H9 (cell line): ENCODE measurements around the gene RAB3C. TPM values are rescaled to one million over a fixed set of nuclear protein-coding genes. Genes with fewer than 3 reads are reported as not detected.
"Not testable (repeated sequence)": the region's sequence is repeated elsewhere in the genome, so short reads cannot be mapped to it uniquely, and the experiment has no call there.

Source experiments
- DNase-seq: peaks from one replicate; pipeline ENCODE4 v3.0.0-alpha.2; 2017
- H2AFZ ChIP-seq: one replicate; pipeline ENCODE4 v1.6.1; 2013; ENCODE audit warnings: mild to moderate bottlenecking, low read length, control low read depth, moderate library complexity
- H2AK5ac ChIP-seq: 2 replicates; pipeline ENCODE4 v1.6.1; 2013; ENCODE audit warnings: low read length, control low read depth, mixed read lengths; ENCODE audit not compliant: insufficient read length
- H2BK120ac ChIP-seq: one replicate; pipeline ENCODE4 v1.6.1; 2013; ENCODE audit warnings: low read depth, mild to moderate bottlenecking, low read length, control low read depth, inconsistent platforms; ENCODE audit not compliant: poor library complexity, severe bottlenecking
- H2BK12ac ChIP-seq: 2 replicates; pipeline ENCODE4 v1.6.1; 2013; ENCODE audit warnings: low read length, control low read depth, mixed read lengths, low read depth; ENCODE audit not compliant: insufficient read length
- H2BK15ac ChIP-seq: 2 replicates; pipeline ENCODE4 v1.6.1; 2013; ENCODE audit warnings: low read depth, low read length, control low read depth
- H2BK20ac ChIP-seq: one replicate; pipeline ENCODE4 v1.6.1; 2013; ENCODE audit warnings: low read depth, mild to moderate bottlenecking, low read length, control low read depth, inconsistent platforms; ENCODE audit not compliant: poor library complexity, severe bottlenecking
- H2BK5ac ChIP-seq: 2 replicates; pipeline ENCODE4 v1.6.1; 2013; ENCODE audit warnings: low read length, control low read depth, mixed read lengths; ENCODE audit not compliant: insufficient read length
- H3K14ac ChIP-seq: 2 replicates; pipeline ENCODE4 v1.6.1; 2013; ENCODE audit warnings: low read length, control low read depth; ENCODE audit not compliant: insufficient read depth
- H3K18ac ChIP-seq: 2 replicates; pipeline ENCODE4 v1.6.1; 2013; ENCODE audit warnings: low read depth, mild to moderate bottlenecking, mixed read lengths, low read length, control low read depth; ENCODE audit not compliant: insufficient read length
- H3K23ac ChIP-seq: 2 replicates; pipeline ENCODE4 v1.6.1; 2013; ENCODE audit warnings: low read length, control low read depth, mixed read lengths, low read depth; ENCODE audit not compliant: insufficient read length
- H3K23me2 ChIP-seq: 2 replicates; pipeline ENCODE4 v1.6.1; 2013; ENCODE audit warnings: low read depth, mild to moderate bottlenecking, mixed read lengths, low read length, control low read depth; ENCODE audit not compliant: insufficient read length, poor library complexity, severe bottlenecking
- H3K27ac ChIP-seq: 2 replicates; pipeline ENCODE4 v1.5.1; 2013; ENCODE audit warnings: low read length, control low read depth, mixed read lengths, low read depth; ENCODE audit not compliant: insufficient read length
- H3K27me3 ChIP-seq: 2 replicates; pipeline ENCODE4 v1.6.1; 2013; ENCODE audit warnings: low read length, control low read depth, inconsistent platforms; ENCODE audit not compliant: insufficient read depth
- H3K4ac ChIP-seq: 2 replicates; pipeline ENCODE4 v1.6.1; 2013; ENCODE audit warnings: low read depth, mild to moderate bottlenecking, control low read depth, inconsistent platforms, low read length, moderate library complexity
- H3K4me1 ChIP-seq: 2 replicates; pipeline ENCODE4 v1.6.1; 2013; ENCODE audit warnings: low read length, control low read depth, inconsistent platforms; ENCODE audit not compliant: insufficient read depth
- H3K4me2 ChIP-seq: 2 replicates; pipeline ENCODE4 v1.6.1; 2013; ENCODE audit warnings: low read length, control low read depth, mixed read lengths; ENCODE audit not compliant: insufficient read length, insufficient read depth
- H3K56ac ChIP-seq: 2 replicates; pipeline ENCODE4 v1.6.1; 2013; ENCODE audit warnings: low read depth, mild to moderate bottlenecking, mixed read lengths, low read length, control low read depth; ENCODE audit not compliant: insufficient read length
- H3K79me1 ChIP-seq: 2 replicates; pipeline ENCODE4 v1.6.1; 2013; ENCODE audit warnings: low read depth, mild to moderate bottlenecking, moderate library complexity, low read length, control low read depth, inconsistent platforms; ENCODE audit not compliant: insufficient read depth, poor library complexity, severe bottlenecking
- H3K79me2 ChIP-seq: 2 replicates; pipeline ENCODE4 v1.6.1; 2013; ENCODE audit warnings: low read length, control low read depth, inconsistent platforms; ENCODE audit not compliant: insufficient read depth
- H3K9ac ChIP-seq: 2 replicates; pipeline ENCODE4 v1.6.1; 2013; ENCODE audit warnings: low read length, control low read depth, mixed read lengths; ENCODE audit not compliant: insufficient read length; ENCODE audit errors: extremely low read depth
- H3K9me3 ChIP-seq: one replicate; pipeline ENCODE4 v1.6.1; 2013; ENCODE audit warnings: low read depth, low read length, inconsistent platforms; ENCODE audit not compliant: control insufficient read depth
- H3T11ph ChIP-seq: one replicate; pipeline ENCODE4 v1.6.1; 2013; ENCODE audit warnings: mild to moderate bottlenecking, low read length, control low read depth, inconsistent platforms
- H4K20me1 ChIP-seq: one replicate; pipeline ENCODE4 v1.6.1; 2013; ENCODE audit not compliant: control insufficient read depth, insufficient read length, insufficient read depth
- H4K5ac ChIP-seq: 2 replicates; pipeline ENCODE4 v1.6.1; 2013; ENCODE audit warnings: low read depth, mild to moderate bottlenecking, mixed read lengths, low read length, control low read depth; ENCODE audit not compliant: insufficient read length
- H4K8ac ChIP-seq: replicated peaks from 2 replicates; pipeline ENCODE4 v1.6.1; 2013; ENCODE audit warnings: low read length, control low read depth, mixed read lengths, low read depth; ENCODE audit not compliant: insufficient read length
- H4K91ac ChIP-seq: 2 replicates; pipeline ENCODE4 v1.6.1; 2013; ENCODE audit warnings: low read depth, mild to moderate bottlenecking, moderate library complexity, mixed read lengths, low read length, control low read depth; ENCODE audit not compliant: insufficient read length
- H3K27ac Mint-ChIP-seq, 3 experiments: 2 replicates in 2 of 3; 3 replicates in 1 of 3; pipeline ENCODE4 v1.8.0; 2020 to 2021; ENCODE audit warnings: mixed read lengths in 3 of 3, mild to moderate bottlenecking in 1 of 3, moderate library complexity in 1 of 3
- H3K27me3 Mint-ChIP-seq: 2 replicates; pipeline ENCODE4 v1.8.0; 2021; ENCODE audit warnings: low read depth, mild to moderate bottlenecking, moderate library complexity, mixed read lengths
- H3K36me3 Mint-ChIP-seq, 3 experiments: 2 replicates in 2 of 3; 3 replicates in 1 of 3; pipeline ENCODE4 v1.8.0; 2020 to 2021; ENCODE audit warnings: low read depth in 3 of 3, mixed read lengths in 3 of 3; ENCODE audit not compliant: insufficient read depth in 1 of 3
- H3K4me1 Mint-ChIP-seq, 2 experiments: 2 replicates each; pipeline ENCODE4 v1.8.0; 2020; ENCODE audit warnings: mixed read lengths in 2 of 2
- H3K4me3 Mint-ChIP-seq, 2 experiments: 2 replicates in 1 of 2; 3 replicates in 1 of 2; pipeline ENCODE4 v1.8.0; 2020 to 2021; ENCODE audit warnings: mild to moderate bottlenecking in 2 of 2, mixed read lengths in 2 of 2, moderate library complexity in 1 of 2
- H3K9me3 Mint-ChIP-seq, 2 experiments: 2 replicates in 1 of 2; 3 replicates in 1 of 2; pipeline ENCODE4 v1.8.0; 2020; ENCODE audit warnings: mild to moderate bottlenecking in 2 of 2, mixed read lengths in 2 of 2, moderate library complexity in 1 of 2
- CTCF ChIP-seq: fragments of 200-600 bp; sonication (generic); conservative IDR thresholded peaks from 3 replicates; pipeline ENCODE4 v1.8.0; 2021; ENCODE audit warnings: antibody characterized with exemption, mild to moderate bottlenecking
- WGBS: extraction: QIAGEN DNeasy Blood & Tissue Kit; methylation state at CpG from one replicate; pipeline ENCODE4 v1.1.7; 2013; ENCODE audit warnings: missing lambda C conversion rate, low lambda C conversion rate, mixed read lengths; ENCODE audit not compliant: insufficient read length; ENCODE audit errors: extremely low coverage; 5-methylcytosine and 5-hydroxymethylcytosine counted together
- long read RNA-seq: library from polyadenylated mRNA; unstranded; transcript quantifications from one replicate; pipeline ENCODE4 v2.0.0, GENCODE V29; 2020
- total RNA-seq: library from RNA; stranded (reverse); gene quantifications from 2 replicates; pipeline ENCODE4 v1.2.1, GENCODE V29; 2021

The RAB3C gene
- total RNA-seq, result 11.5 and 16.3 TPM in 2 replicates
- long read RNA-seq, full-length matches to known transcripts, result 11 of 29 reads
- long read RNA-seq, partial matches to known transcripts, result 0 of 29 reads
- long read RNA-seq, other reads (novel, unspliced or antisense), result 18 of 29 reads

GRCh38 chr5:58582803-58583491 is at the start of gene RAB3C:
RAB3C (plus strand) TSS chr5:58583075; CDS start chr5:58583209, 134 bp downstream.
- no peak within 1 kb of the TSS for H3K56ac ChIP-seq
- no peak within 1 kb of the TSS for H2BK12ac ChIP-seq
- H3K9ac ChIP-seq, result peak within 1 kb of the TSS; percentile 58
- no peak for TF ChIP-seq CTCF
- no peak within 1 kb of the TSS for H3K23ac ChIP-seq
- H3K4ac ChIP-seq, result no peak within 1 kb of the TSS
- H3K14ac ChIP-seq, result no peak within 1 kb of the TSS
- H3K36me3 Mint-ChIP-seq, result no peaks in the 10 kb centered on the region
- H2AK5ac ChIP-seq, result no peak within 1 kb of the TSS
- WGBS, result no CpG with 5 or more reads among the region's 43 CpGs
- no peak within 1 kb of the TSS for H2BK20ac ChIP-seq
- H3K27ac Mint-ChIP-seq, result peak within 1 kb of the TSS; percentile 85 to 93 (median 92)
- H3K4me3 Mint-ChIP-seq, result peak within 1 kb of the TSS; percentile 95 to 97
- H3K79me2 ChIP-seq, result no peaks in the 10 kb centered on the region
- peaks cover 35% of the 10 kb centered on the region for H3K27me3 Mint-ChIP-seq
- H2AFZ ChIP-seq, result peak within 1 kb of the TSS; percentile 57
- no peaks in the 10 kb centered on the region for H3K9me3 Mint-ChIP-seq
- no peaks in the 10 kb centered on the region for H3K79me1 ChIP-seq
- no peaks in the 10 kb centered on the region for H4K20me1 ChIP-seq
- DNase-seq, result peak; percentile 97
- no peak within 1 kb of the TSS for H3K18ac ChIP-seq
- H3K23me2 ChIP-seq, result peaks cover 11% of the 10 kb centered on the region
- no peak within 1 kb of the TSS for H4K91ac ChIP-seq
- H3K9me3 ChIP-seq, result no peaks in the 10 kb centered on the region
- no peaks in the 10 kb centered on the region for H3K4me1 ChIP-seq
- no peak within 1 kb of the TSS for H4K8ac ChIP-seq
- H3K27me3 ChIP-seq, result no peaks in the 10 kb centered on the region
- peak within 1 kb of the TSS; percentile 91 for H3K4me2 ChIP-seq
- H2BK5ac ChIP-seq, result no peak within 1 kb of the TSS
- H2BK15ac ChIP-seq, result no peak within 1 kb of the TSS
- no peak within 1 kb of the TSS for H4K5ac ChIP-seq
- peaks cover 12 to 15% of the 10 kb centered on the region in 2 experiments for H3K4me1 Mint-ChIP-seq
- H2BK120ac ChIP-seq, result no peak within 1 kb of the TSS
- no peak within 1 kb of the TSS for H3K27ac ChIP-seq
- no peak within 1 kb of the TSS for H3T11ph ChIP-seq

- not testable (repeated sequence) for H3K9me3 ChIP-seq, H3K56ac ChIP-seq, H3K27me3 ChIP-seq, H3K23me2 ChIP-seq, H2BK120ac ChIP-seq, H4K8ac ChIP-seq, H3T11ph ChIP-seq, H3K27ac ChIP-seq, H2AFZ ChIP-seq, H3K4me1 ChIP-seq, H3K4me1 Mint-ChIP-seq, H3K27ac Mint-ChIP-seq, DNase-seq, H4K91ac ChIP-seq, H3K14ac ChIP-seq, H2AK5ac ChIP-seq, H2BK20ac ChIP-seq, H3K4me3 Mint-ChIP-seq, H3K79me1 ChIP-seq, H3K79me2 ChIP-seq, H3K23ac ChIP-seq, H2BK5ac ChIP-seq, H3K18ac ChIP-seq, H2BK12ac ChIP-seq, H3K4ac ChIP-seq, H3K9ac ChIP-seq, H3K27me3 Mint-ChIP-seq, H3K4me2 ChIP-seq, H2BK15ac ChIP-seq, H4K5ac ChIP-seq, H4K20me1 ChIP-seq
- H3K9me3 Mint-ChIP-seq, result peaks cover 27 to 28% of the 10 kb centered on the region in 2 experiments
- no CpG with 5 or more reads among the region's 9 CpGs for WGBS
- H3K36me3 Mint-ChIP-seq, result peaks cover 5 to 14% (median 10%) of the 10 kb centered on the region in 3 experiments
Observed at GRCh38 chr5:58541935-58542334, 40.9 kb upstream of the RAB3C start.
